ENCODE data around the gene LRRC36.
A peak's percentile ranks its signal among the peaks of the same experiment; 100 is the strongest.
"Not testable (repeated sequence)": the region's sequence is repeated elsewhere in the genome, so short reads cannot be mapped to it uniquely, and the experiment has no call there.

Gene LRRC36

GRCh38 chr16:67349172-67349571, 22.6 kb downstream of the LRRC36 start:
- Histone ChIP-seq H3K9me3 (no peaks in the 10 kb centered on the region), H3K27me3 (no peaks in the 10 kb centered on the region), H3K36me3 (no peaks in the 10 kb centered on the region), H3K27ac (no peak overlapping the region), H3K4me1 (no peaks in the 10 kb centered on the region), H3K4me3 (no peak overlapping the region)
- intact Hi-C loops (cut with DNase I; ENCODE audit: low total_unique reads) = no loop called here
- DNase-seq = no peak
- TF ChIP-seq CTCF (IDR thresholded peaks at IDR 0.05) = peak in 1 of 2 experiments; percentile 15

GRCh38 chr16:67350324-67350723, 23.7 kb downstream of the LRRC36 start:
- Histone ChIP-seq H3K9me3 (no peaks in the 10 kb centered on the region), H3K4me1 (no peaks in the 10 kb centered on the region), H3K27ac (no peak overlapping the region), H3K27me3 (no peaks in the 10 kb centered on the region), H3K36me3 (no peaks in the 10 kb centered on the region), H3K4me3 (no peak overlapping the region)
- DNase-seq = no peak
- intact Hi-C loops (cut with DNase I; ENCODE audit: low total_unique reads) = no loop called here
- no peak for TF ChIP-seq CTCF (IDR thresholded peaks at IDR 0.05)

GRCh38 chr16:67352463-67352862, 25.8 kb downstream of the LRRC36 start:
- DNase-seq; H3K4me1 ChIP-seq; H3K27ac ChIP-seq; H3K4me3 ChIP-seq; H3K9me3 ChIP-seq; H3K27me3 ChIP-seq; intact Hi-C loops (cut with DNase I; ENCODE audit: low total_unique reads); H3K36me3 ChIP-seq: not testable (repeated sequence)

GRCh38 chr16:67356396-67356795, 29.8 kb downstream of the LRRC36 start:
- Histone ChIP-seq H3K4me3 (no peak overlapping the region), H3K27me3 (peaks cover 0 to 5% of the 10 kb centered on the region in 2 donors), H3K9me3 (no peaks in the 10 kb centered on the region), H3K36me3 (no peaks in the 10 kb centered on the region), H3K4me1 (no peaks in the 10 kb centered on the region), H3K27ac (no peak overlapping the region)
- TF ChIP-seq CTCF (IDR thresholded peaks at IDR 0.05) = no peak
- intact Hi-C loops (cut with DNase I; ENCODE audit: low total_unique reads) = no loop called here
- no peak for DNase-seq

GRCh38 chr16:67357561-67357960, 30.9 kb downstream of the LRRC36 start:
- intact Hi-C loops (cut with DNase I; ENCODE audit: low total_unique reads) = no loop called here
- DNase-seq = no peak

GRCh38 chr16:67359540-67360269, 33.1 kb downstream of the LRRC36 start:
- intact Hi-C loops (cut with DNase I; ENCODE audit: low total_unique reads); H3K9me3 ChIP-seq; H3K4me1 ChIP-seq; H3K27me3 ChIP-seq; DNase-seq; H3K4me3 ChIP-seq; H3K27ac ChIP-seq; H3K36me3 ChIP-seq: not testable (repeated sequence)

More at GRCh38 chr16:67357561-67357960, 30.9 kb downstream of the LRRC36 start:
- Histone ChIP-seq H3K27me3 (peaks cover 0 to 8% of the 10 kb centered on the region in 2 donors), H3K4me1 (no peaks in the 10 kb centered on the region), H3K27ac (no peak overlapping the region), H3K36me3 (no peaks in the 10 kb centered on the region), H3K9me3 (no peaks in the 10 kb centered on the region), H3K4me3 (no peak overlapping the region)
- no peak for TF ChIP-seq CTCF (IDR thresholded peaks at IDR 0.05)

GRCh38 chr16:67361038-67361437, 34.4 kb downstream of the LRRC36 start:
- no peak for TF ChIP-seq CTCF (IDR thresholded peaks at IDR 0.05)
- Histone ChIP-seq H3K36me3 (no peaks in the 10 kb centered on the region), H3K27ac (no peak overlapping the region), H3K4me1 (no peaks in the 10 kb centered on the region), H3K4me3 (no peak overlapping the region), H3K27me3 (peaks cover 0 to 7% of the 10 kb centered on the region in 2 donors), H3K9me3 (no peaks in the 10 kb centered on the region)
- intact Hi-C loops (cut with DNase I; ENCODE audit: low total_unique reads) = no loop called here
- no peak for DNase-seq
